ENCODE results near the gene TRPM2.

Gene TRPM2

GRCh38 chr21:44375761-44376241 is 22.4 kb downstream of the TRPM2 start:
- ChIA-PET POLR2A (no interaction called here), CTCF (no interaction called here)
- TF ChIP-seq CTCF (IDR thresholded peaks at IDR 0.05; ENCODE audit: insufficient read depth, low read length, missing control alignments): no peak
- no peak for DNase-seq (ENCODE audit: low read depth, low spot score)
- no peak overlapping the region for H3K4me3 ChIP-seq (ENCODE audit: low read depth, low read length)

GRCh38 chr21:44376606-44377005 is 23.2 kb downstream of the TRPM2 start:
- POLR2A ChIA-PET: no interaction called here
- no peak for DNase-seq (ENCODE audit: low read depth, low spot score)
- H3K4me3 ChIP-seq (ENCODE audit: low read depth, low read length): no peak overlapping the region
- no peak for TF ChIP-seq CTCF (IDR thresholded peaks at IDR 0.05; ENCODE audit: insufficient read depth, low read length, missing control alignments)
- CTCF ChIA-PET: no interaction called here

- CTCF ChIA-PET: no interaction called here
These were observed 23.9 kb downstream of the TRPM2 start for GRCh38 chr21:44377201-44377921.

GRCh38 chr21:44377922-44378645 is 24.7 kb downstream of the TRPM2 start:
- H3K4me3 ChIP-seq (ENCODE audit: low read depth, low read length): no peak overlapping the region
- CTCF ChIA-PET: no interaction called here
- no peak for TF ChIP-seq CTCF (IDR thresholded peaks at IDR 0.05; ENCODE audit: insufficient read depth, low read length, missing control alignments)
- no peak for DNase-seq (ENCODE audit: low read depth, low spot score)
- POLR2A ChIA-PET: no interaction called here

More at GRCh38 chr21:44377201-44377921, 23.9 kb downstream of the TRPM2 start:
- no peak overlapping the region for H3K4me3 ChIP-seq (ENCODE audit: low read depth, low read length)
- POLR2A ChIA-PET: no interaction called here
- DNase-seq (ENCODE audit: low read depth, low spot score): no peak
- TF ChIP-seq CTCF (IDR thresholded peaks at IDR 0.05; ENCODE audit: insufficient read depth, low read length, missing control alignments): no peak

GRCh38 chr21:44378646-44379514 is 25.5 kb downstream of the TRPM2 start:
- POLR2A ChIA-PET: no interaction called here
- DNase-seq (ENCODE audit: low read depth, low spot score): no peak
- H3K4me3 ChIP-seq (ENCODE audit: low read depth, low read length): no peak overlapping the region
- no peak for TF ChIP-seq CTCF (IDR thresholded peaks at IDR 0.05; ENCODE audit: insufficient read depth, low read length, missing control alignments)
- CTCF ChIA-PET: no interaction called here

- ChIA-PET CTCF (no interaction called here), POLR2A (no interaction called here)
- no peak overlapping the region for H3K4me3 ChIP-seq (ENCODE audit: low read depth, low read length)
- no peak for DNase-seq (ENCODE audit: low read depth, low spot score)
- no peak for TF ChIP-seq CTCF (IDR thresholded peaks at IDR 0.05; ENCODE audit: insufficient read depth, low read length, missing control alignments)
These were observed 26.1 kb downstream of the TRPM2 start for GRCh38 chr21:44379515-44379848.

Measured in AG04449 (cell line).